ENCODE results near the gene ABCA10.

ABCA10 gene

DNA sequence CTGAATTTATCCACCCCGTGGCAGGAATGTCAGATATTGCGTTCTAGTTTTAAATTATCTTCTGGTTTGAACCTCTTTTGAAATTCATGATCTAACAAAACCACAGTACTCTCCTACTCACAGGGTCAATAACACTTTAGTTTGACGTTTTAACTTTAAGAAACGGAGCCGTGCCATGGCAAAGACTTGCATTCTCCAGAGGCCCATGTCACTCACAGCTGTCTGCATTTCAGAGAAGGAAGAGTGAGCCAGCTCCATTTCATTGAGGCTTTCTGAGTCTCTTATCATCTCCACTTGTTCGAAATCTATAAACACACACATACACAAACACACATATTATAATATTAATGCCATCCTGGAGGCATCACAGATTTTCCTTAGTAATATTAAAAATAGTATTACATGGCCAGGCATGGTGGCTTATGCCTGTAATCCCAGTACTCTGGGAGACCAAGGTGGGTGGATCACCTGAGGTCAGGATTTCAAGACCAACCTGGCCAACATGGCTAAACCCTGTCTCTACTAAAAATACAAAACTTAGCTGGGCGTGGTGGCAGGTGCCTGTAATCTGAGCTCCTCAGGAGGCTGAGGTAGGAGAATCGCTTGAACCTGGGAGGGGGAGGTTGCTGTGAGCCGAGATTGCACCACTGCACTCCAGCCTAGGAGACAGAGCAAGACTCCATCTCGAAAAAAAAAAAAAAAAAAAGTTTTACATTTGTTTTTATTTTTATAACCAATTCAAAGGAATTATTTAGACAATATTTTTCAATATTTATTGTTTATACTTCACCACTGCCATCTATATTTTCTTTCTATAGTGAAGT, 122.5 kb downstream of the ABCA10 start:
- in situ Hi-C loops (cut with MboI; ENCODE audit: low sequenced_read_pairs) = no loop called here

DNA sequence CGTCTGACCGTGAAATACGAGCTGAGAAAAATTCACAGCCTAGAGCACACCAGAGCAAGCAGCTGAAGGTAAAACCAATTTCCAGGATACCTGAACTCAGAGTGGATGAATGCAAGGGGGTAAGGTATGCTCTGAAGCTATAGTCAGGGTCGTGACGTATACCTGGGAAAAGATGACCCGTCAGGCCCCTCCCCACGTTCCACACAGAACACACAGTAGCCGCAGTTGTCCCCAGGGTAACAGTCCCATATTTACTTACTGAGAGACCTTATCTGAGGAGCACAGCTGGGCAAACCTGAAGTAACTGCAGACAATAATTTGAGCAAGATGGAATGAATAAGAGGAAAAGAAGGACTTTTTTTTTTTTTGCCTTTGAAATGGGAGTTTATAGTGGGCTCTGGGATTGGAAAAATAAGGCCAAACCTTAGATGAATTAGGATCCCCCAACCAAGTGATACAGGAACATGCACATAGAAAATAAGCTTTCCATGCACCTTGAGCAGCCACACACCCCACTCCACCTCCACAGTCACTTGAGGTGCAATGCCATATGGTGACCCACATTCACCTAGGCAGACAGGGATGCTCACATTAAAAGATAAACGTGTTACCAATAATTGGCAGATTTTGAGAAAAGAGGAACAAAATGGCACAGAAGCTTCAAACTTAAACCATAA, 124.9 kb downstream of the ABCA10 start:
- in situ Hi-C loops (cut with MboI; ENCODE audit: low sequenced_read_pairs) = no loop called here

DNA sequence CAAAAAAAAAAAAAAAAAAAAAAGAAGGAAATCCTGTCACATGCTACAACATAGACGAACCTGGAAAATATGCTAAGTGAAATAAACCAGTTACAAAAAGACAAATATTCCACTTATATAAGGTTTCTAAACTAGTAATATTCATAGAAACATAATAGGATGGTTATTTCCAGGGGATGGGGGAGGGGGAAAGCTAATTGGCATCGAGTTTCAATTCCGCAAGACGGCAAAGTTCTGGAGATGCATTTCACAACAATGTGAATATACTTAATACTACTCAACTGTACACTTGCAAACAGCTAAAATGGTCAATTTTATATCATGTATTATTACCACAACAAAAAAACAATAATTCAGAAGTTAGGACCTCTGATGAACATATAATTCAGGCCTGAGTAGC, 130.0 kb downstream of the ABCA10 start:
- in situ Hi-C loops (cut with MboI; ENCODE audit: low sequenced_read_pairs) = no loop called here

Measured in hTERT RPE-1 (cell line).